Measurements from ENCODE around the gene OSMR.

GRCh38 chr5:38938973-38939372 is 93.2 kb downstream of the OSMR start:
- no peak for TF ChIP-seq CTCF (IDR thresholded peaks at IDR 0.05)
- TF ChIP-seq POLR2AphosphoS5 (IDR thresholded peaks at IDR 0.05; ENCODE audit: low read depth, low read length) = no peak
- TF ChIP-seq REST (IDR thresholded peaks at IDR 0.05; ENCODE audit: insufficient read depth in 1 of 2, low read depth in 2 of 2, low read length in 1 of 2) = no peak
